ENCODE data around the gene SNTN.

- TF ChIP-seq HDGF (IDR thresholded peaks at IDR 0.05; ENCODE audit: borderline replicate concordance) (no peak), LEF1 (IDR thresholded peaks at IDR 0.05; ENCODE audit: borderline replicate concordance) (no peak), SP1 (IDR thresholded peaks at IDR 0.05) (no peak), ZNF384 (IDR thresholded peaks at IDR 0.05) (no peak), FOXM1 (IDR thresholded peaks at IDR 0.05; ENCODE audit: borderline replicate concordance) (no peak), TARDBP (IDR thresholded peaks at IDR 0.05) (no peak), FOXA1 (IDR thresholded peaks at IDR 0.05) (no peak), FOXK2 (IDR thresholded peaks at IDR 0.05) (no peak)
Observed at GRCh38 chr3:63693351-63693750, 40.9 kb downstream of the SNTN start.
